Astrocyte (in vitro differentiated cells and primary cell): ENCODE measurements around the gene ADARB2.

Experiments used
- CTCF ChIP-seq: IDR thresholded peaks from 2 replicates; pipeline ENCODE4 v1.5.1; 2011; ENCODE audit warnings: low read depth, mild to moderate bottlenecking, inconsistent platforms, low read length, moderate library complexity; ENCODE audit not compliant: insufficient read depth
- EZH2 ChIP-seq: IDR thresholded peaks from 2 replicates; pipeline ENCODE4 v1.6.1; 2012; ENCODE audit warnings: mild to moderate bottlenecking, low read length, inconsistent platforms; ENCODE audit not compliant: insufficient read depth

GRCh38 chr10:1737222-1738061 is at the start of gene ADARB2:
- TF ChIP-seq CTCF = no peak
- no peak for TF ChIP-seq EZH2
